Heart left ventricle (tissue), 16 donors: ENCODE measurements around the gene TRIM29. TPM values are rescaled to one million over a fixed set of nuclear protein-coding genes. Genes with fewer than 3 reads are reported as not detected.
"Not testable (repeated sequence)": the region's sequence is repeated elsewhere in the genome, so short reads cannot be mapped to it uniquely, and the experiment has no call there.

Experiments
- ATAC-seq, 4 donors: fragments of 200-7000 bp; cut with Tn5 transposase; one replicate each; pipeline ENCODE4 v1.9.1; 2020 to 2022; ENCODE audit warnings: moderate library complexity in 4 of 4, mild to moderate bottlenecking in 3 of 4, moderate number of reproducible peaks in 1 of 4
- DNase-seq, 5 donors: peaks; one replicate each; pipeline ENCODE4 v3.0.0-alpha.2; 2020
- H3K27ac ChIP-seq, 12 donors: fragments of 200-600 bp; sonication (generic) in 4 of 12; one replicate each; pipeline versions ENCODE4 v1.5.0 to v1.8.0; 2016 to 2022; ENCODE audit warnings: mild to moderate bottlenecking in 2 of 12
- H3K27me3 ChIP-seq, 9 donors: fragments of 200-600 bp; sonication (generic) in 2 of 9; one replicate each; pipeline versions ENCODE4 v1.5.1 to v1.8.0; 2016 to 2022; ENCODE audit warnings: mild to moderate bottlenecking in 3 of 9
- H3K36me3 ChIP-seq, 9 donors: fragments of 200-600 bp; sonication (generic) in 2 of 9; one replicate each; pipeline versions ENCODE4 v1.5.0 to v1.8.0; 2018 to 2022; ENCODE audit warnings: mild to moderate bottlenecking in 2 of 9
- H3K4me1 ChIP-seq, 12 donors: fragments of 200-600 bp; sonication (generic) in 4 of 12; one replicate each; pipeline versions ENCODE4 v1.5.0 to v1.8.0; 2016 to 2022; ENCODE audit warnings: mild to moderate bottlenecking in 3 of 12
- H3K4me3 ChIP-seq, 12 donors: fragments of 200-600 bp; sonication (generic) in 4 of 12; one replicate each; pipeline versions ENCODE4 v1.5.0 to v1.8.0; 2017 to 2022; ENCODE audit warnings: mild to moderate bottlenecking in 9 of 12, moderate library complexity in 4 of 12
- H3K9me3 ChIP-seq, 12 donors: fragments of 200-600 bp; sonication (generic) in 4 of 12; one replicate each; pipeline versions ENCODE4 v1.5.0 to v1.8.0; 2016 to 2022; ENCODE audit warnings: mild to moderate bottlenecking in 1 of 12
- CTCF ChIP-seq, 12 donors: fragments of 200-600 bp; sonication (generic) in 4 of 12; IDR thresholded peaks; one replicate each; pipeline versions ENCODE4 v1.5.0 to v1.8.0; 2018 to 2022; ENCODE audit warnings: antibody characterized with exemption in 12 of 12, mild to moderate bottlenecking in 5 of 12
- POLR2A ChIP-seq, 2 donors: fragments of 450-650 bp; IDR thresholded peaks; one replicate each; pipeline ENCODE4 v1.6.1; 2017; ENCODE audit warnings: antibody characterized with exemption in 2 of 2, mild to moderate bottlenecking in 2 of 2, moderate library complexity in 2 of 2
- WGBS, 4 donors: extraction: QIAGEN DNeasy Blood & Tissue Kit in 2 of 4; methylation state at CpG; one replicate each; pipeline versions ENCODE4 v1.1.5 to v1.1.7; 2013 to 2018; 5-methylcytosine and 5-hydroxymethylcytosine counted together
- intact Hi-C, 10 donors: fragments of 100-400 bp; cut with DNase I; formaldehyde crosslinking; loops; one replicate each; pipeline versions ENCODE4 v1.11.1 to v1.14.2; 2022
- polyA plus RNA-seq, 2 donors: library from polyadenylated mRNA; stranded (reverse); fragments of 200-250 nt; gene quantifications; one replicate each; pipeline ENCODE4 v1.2.3, GENCODE V29; 2013
- total RNA-seq, 9 donors: library from RNA; depleted of rRNA in 2 of 9; stranded (reverse); fragments of >200 nt in 2 of 9; fragmentation: NEBNext Ultra II Directional in 3 of 9; extraction: Animal tissue kit (Norgen Biotek cat#: 25700) in 3 of 9; gene quantifications; one replicate each; pipeline versions ENCODE4 v1.1.0 to v1.2.4, GENCODE V29; 2016 to 2023
- donor health status: ischemic (EF 13 %, LVEDD 7.1; RV severe dilation, severe dysfunction).
- donor health status: healthy with polysubstance abuse.
- donor health status: DM: no; HTN: yes; CAD: no.
- donor health status: DM: no; HTN: no; CAD: no.
- donor health status: ischemic (EF 25% LVEDD 6.9; RV normal size, moderate dysfunction).
- donor health status: ischemic (EF 25% LVEDD 5.7; RV mildly dilated, moderate dysfunction).
- donor health status: healthy.
- donor health status: DM: yes; HTN: yes; CAD: no.
- donor health status: ischemic (EF 35%, LVEDD 5.7; RV mildly dilated, moderate dysfunction).
- donor health status: nonischemic (EF 11% LVEDD 7.7; RV severe dilation, severe dysfunction).
- donor health status: DM: yes; HTN: yes; CAD: no.
- donor health status: PGD.
- donor health status: ischemic (EF 29% LVEDD 5.4; RV normal size, mild dysfunction).
- donor health status: nonischemic (EF 23%, LVEDD 6.1; RV moderate dilation, normal function).

The TRIM29 gene
- total and polyA plus RNA-seq, 11 donors, result 0.14 to 6.4 (median 0.56) TPM; not detected in 8

GRCh38 chr11:120147950-120148270 lies 10.0 kb upstream of the TRIM29 start:
- H3K27me3 ChIP-seq, result peaks cover 0 to 56% (median 6%) of the 10 kb centered on the region in 9 donors

GRCh38 chr11:120147094-120147949 lies 9.4 kb upstream of the TRIM29 start:
- WGBS, 4 donors, result 74 to 82% (median 75%) methylated on average over 16 to 17 of the region's 17 CpGs
- peaks cover 0 to 58% (median 6%) of the 10 kb centered on the region in 9 donors for H3K27me3 ChIP-seq

More at GRCh38 chr11:120147950-120148270, 10.0 kb upstream of the TRIM29 start:
- ATAC-seq (no peak), DNase-seq (no peak)
- TF ChIP-seq CTCF (IDR thresholded peaks at IDR 0.05) (no peak), POLR2A (IDR thresholded peaks at IDR 0.05) (no peak)
- no peak overlapping the region for H3K4me3 ChIP-seq
- H3K36me3 ChIP-seq, result no peaks in the 10 kb centered on the region
- H3K4me1 ChIP-seq, result no peaks in the 10 kb centered on the region
- H3K9me3 ChIP-seq, result peaks cover 0 to 13% (median 0%) of the 10 kb centered on the region in 12 donors
- H3K27ac ChIP-seq, result no peak overlapping the region
- intact Hi-C loops, result no loop called here
- WGBS, 4 donors, result 43 to 57% (median 53%) methylated on average over 5 of the region's 5 CpGs

GRCh38 chr11:120146413-120147093 lies 8.6 kb upstream of the TRIM29 start:
- Histone ChIP-seq H3K9me3 (peaks cover 0 to 13% (median 0%) of the 10 kb centered on the region in 12 donors), H3K4me1 (no peaks in the 10 kb centered on the region), H3K4me3 (no peak overlapping the region), H3K36me3 (no peaks in the 10 kb centered on the region), H3K27ac (no peak overlapping the region), H3K27me3 (peaks cover 0 to 62% (median 6%) of the 10 kb centered on the region in 9 donors)
- intact Hi-C loops, result no loop called here
- DNase-seq (no peak), ATAC-seq (no peak)
- no peak for TF ChIP-seq POLR2A (IDR thresholded peaks at IDR 0.05)
- no peak for TF ChIP-seq CTCF (IDR thresholded peaks at IDR 0.05)
- WGBS, 4 donors, result 69 to 78% (median 75%) methylated on average over 14 of the region's 14 CpGs

More at GRCh38 chr11:120147094-120147949, 9.4 kb upstream of the TRIM29 start:
- intact Hi-C loops, result no loop called here
- Histone ChIP-seq H3K36me3 (no peaks in the 10 kb centered on the region), H3K27ac (no peak overlapping the region), H3K4me3 (no peak overlapping the region), H3K4me1 (no peaks in the 10 kb centered on the region), H3K9me3 (peaks cover 0 to 13% (median 0%) of the 10 kb centered on the region in 12 donors)
- no peak for DNase-seq
- TF ChIP-seq POLR2A (IDR thresholded peaks at IDR 0.05), result no peak
- TF ChIP-seq CTCF (IDR thresholded peaks at IDR 0.05), result no peak
- no peak for ATAC-seq

GRCh38 chr11:120144501-120144900 lies 6.6 kb upstream of the TRIM29 start:
- no peaks in the 10 kb centered on the region for H3K4me1 ChIP-seq
- intact Hi-C loops, result no loop called here
- no peak for TF ChIP-seq CTCF (IDR thresholded peaks at IDR 0.05)
- H3K4me3 ChIP-seq, result no peak overlapping the region
- ATAC-seq (no peak), DNase-seq (no peak)
- H3K27me3 ChIP-seq, result peaks cover 0 to 62% (median 6%) of the 10 kb centered on the region in 9 donors
- no peaks in the 10 kb centered on the region for H3K9me3 ChIP-seq
- H3K36me3 ChIP-seq, result no peaks in the 10 kb centered on the region
- no peak overlapping the region for H3K27ac ChIP-seq
- 60 to 65% (median 60%) methylated on average over 8 of the region's 8 CpGs for WGBS, 4 donors

GRCh38 chr11:120143472-120143871 lies 5.6 kb upstream of the TRIM29 start:
- intact Hi-C loops, DNase-seq, H3K27ac ChIP-seq, H3K4me1 ChIP-seq, H3K4me3 ChIP-seq, ATAC-seq, H3K9me3 ChIP-seq, H3K36me3 ChIP-seq: not testable (repeated sequence)
- 84 to 88% (median 87%) methylated on average over 11 of the region's 11 CpGs for WGBS, 4 donors
- H3K27me3 ChIP-seq, result peaks cover 0 to 61% (median 9%) of the 10 kb centered on the region in 9 donors
